SK-N-SH (cell line): ENCODE data around the gene STRN3. TPM values are rescaled to one million over a fixed set of nuclear protein-coding genes. Genes with fewer than 3 reads are reported as not detected.

Experiments used
- CTCF ChIA-PET: fragments of 300-600, 350-600 bp; formaldehyde crosslinking; extraction: SDS; loops from one replicate; lab custom pipeline; 2021; lab: Yijun Ruan, JAX
- POLR2A ChIA-PET: fragments of 350-600 bp; sonication (Branson Sonifier 250); formaldehyde crosslinking; extraction: SDS; loops from one replicate; lab custom pipeline; 2020; ENCODE audit warnings: antibody characterized with exemption, inconsistent platforms; lab: Yijun Ruan, JAX
- DNase-seq: peaks from one replicate; pipeline ENCODE4 v3.0.0; 2012
- H2AFZ ChIP-seq: fragments of 200-600 bp; sonication (generic); 2 replicates; pipeline ENCODE4 v1.8.1; 2016; ENCODE audit warnings: antibody characterized with exemption, mild to moderate bottlenecking, low read depth
- H3F3A ChIP-seq: fragments of 200-600 bp; sonication (generic); replicated peaks from 2 replicates; pipeline ENCODE3; 2016; ENCODE audit warnings: antibody characterized with exemption, mild to moderate bottlenecking; ENCODE audit not compliant: insufficient read depth
- H3K27ac ChIP-seq, 2 experiments: fragments of 200-500 bp in 1 of 2; fragments of 200-600 bp in 1 of 2; sonication (Bioruptor generic) in 1 of 2; sonication (generic), shearing (Covaris generic) in 1 of 2; 2 replicates each; pipeline versions ENCODE4 v1.5.1 to v1.6.1; 2014 to 2016; ENCODE audit warnings: low read depth in 2 of 2, inconsistent platforms in 1 of 2, low read length in 1 of 2, mild to moderate bottlenecking in 1 of 2, mixed read lengths in 1 of 2
- H3K27me3 ChIP-seq: fragments of 200-600 bp; sonication (generic), shearing (Covaris generic); 2 replicates; pipeline ENCODE4 v1.6.1; 2016; ENCODE audit warnings: mixed run types; ENCODE audit not compliant: insufficient read depth
- H3K36me3 ChIP-seq, 2 experiments: fragments of 200-500 bp in 1 of 2; fragments of 200-600 bp in 1 of 2; sonication (Bioruptor generic) in 1 of 2; sonication (generic) in 1 of 2; replicated peaks in 1 of 2; 2 replicates each; pipeline versions ENCODE3 to v1.5.1; 2014 to 2016; ENCODE audit warnings: low read length in 1 of 2, mild to moderate bottlenecking in 1 of 2; ENCODE audit not compliant: insufficient read depth in 2 of 2, control insufficient read depth in 1 of 2
- H3K4me1 ChIP-seq, 2 experiments: fragments of 200-500 bp in 1 of 2; fragments of 200-600 bp in 1 of 2; sonication (Bioruptor generic) in 1 of 2; sonication (generic), shearing (Covaris generic) in 1 of 2; 2 replicates each; pipeline versions ENCODE4 v1.5.1 to v1.6.1; 2014 to 2016; ENCODE audit warnings: low read depth in 1 of 2, low read length in 1 of 2, mixed run types in 1 of 2; ENCODE audit not compliant: insufficient read depth in 2 of 2, control insufficient read depth in 1 of 2
- H3K4me2 ChIP-seq: fragments of 200-600 bp; sonication (generic), shearing (Covaris generic); 2 replicates; pipeline ENCODE4 v1.6.1; 2017; ENCODE audit warnings: mixed run types
- H3K4me3 ChIP-seq, 2 experiments: fragments of 200-500 bp in 1 of 2; fragments of 200-600 bp in 1 of 2; sonication (Bioruptor generic) in 1 of 2; sonication (generic), shearing (Covaris generic) in 1 of 2; 2 replicates each; pipeline versions ENCODE4 v1.5.1 to v1.8.1; 2014 to 2016; ENCODE audit warnings: low read depth in 2 of 2, inconsistent platforms in 1 of 2, low read length in 1 of 2, mild to moderate bottlenecking in 1 of 2, mixed read lengths in 1 of 2, moderate library complexity in 1 of 2
- H3K79me2 ChIP-seq: fragments of 200-600 bp; sonication (generic); 2 replicates; pipeline ENCODE4 v1.8.1; 2017; ENCODE audit warnings: mild to moderate bottlenecking; ENCODE audit not compliant: insufficient read depth
- H3K9ac ChIP-seq: fragments of 200-600 bp; sonication (generic); 2 replicates; pipeline ENCODE4 v1.6.1; 2017; ENCODE audit warnings: mixed run types
- H3K9me2 ChIP-seq: fragments of 200-600 bp; sonication (generic); 2 replicates; pipeline ENCODE4 v1.6.1; 2017; ENCODE audit warnings: mixed run types
- H3K9me3 ChIP-seq: fragments of 200-600 bp; sonication (generic); 2 replicates; pipeline ENCODE4 v1.6.1; 2017; ENCODE audit warnings: mixed run types, mild to moderate bottlenecking, moderate library complexity
- H4K20me1 ChIP-seq: fragments of 200-600 bp; sonication (generic); 2 replicates; pipeline ENCODE4 v1.6.1; 2017; ENCODE audit warnings: mild to moderate bottlenecking, mixed run types; ENCODE audit not compliant: insufficient read depth
- CHD2 ChIP-seq: fragments of 150-350 bp; IDR thresholded peaks from 2 replicates; pipeline ENCODE4 v1.6.1; 2018; ENCODE audit warnings: low read length; ENCODE audit not compliant: partially characterized antibody
- CTCF ChIP-seq: fragments of 200-600 bp; sonication (generic); IDR thresholded peaks from 2 replicates; pipeline ENCODE4 v1.6.1; 2017; ENCODE audit warnings: antibody characterized with exemption, mild to moderate bottlenecking, moderate library complexity
- FOSL2 ChIP-seq: IDR thresholded peaks from 2 replicates; pipeline ENCODE4 v1.4.0; 2012; ENCODE audit warnings: low read depth, mild to moderate bottlenecking, moderate library complexity, borderline replicate concordance
- FOXM1 ChIP-seq: IDR thresholded peaks from 2 replicates; pipeline ENCODE4 v1.4.0; 2012; ENCODE audit warnings: low read depth, mild to moderate bottlenecking
- GABPA ChIP-seq: IDR thresholded peaks from 2 replicates; pipeline ENCODE4 v1.4.0; 2012; ENCODE audit warnings: low read depth, mild to moderate bottlenecking
- MAX ChIP-seq: IDR thresholded peaks from 2 replicates; pipeline ENCODE4 v1.4.0; 2012; ENCODE audit warnings: low read depth
- MEF2A ChIP-seq: IDR thresholded peaks from 2 replicates; pipeline ENCODE4 v1.4.0; 2012; ENCODE audit warnings: low read depth, borderline replicate concordance
- MXI1 ChIP-seq: IDR thresholded peaks from 2 replicates; pipeline ENCODE4 v1.6.1; 2012; ENCODE audit warnings: mild to moderate bottlenecking, low read depth, low read length, improper control_type of control experiment
- NFIC ChIP-seq: IDR thresholded peaks from 2 replicates; pipeline ENCODE4 v1.4.0; 2012; ENCODE audit warnings: borderline replicate concordance
- PBX3 ChIP-seq: IDR thresholded peaks from 2 replicates; pipeline ENCODE4; 2012
- RAD21 ChIP-seq: IDR thresholded peaks from 2 replicates; pipeline ENCODE4 v1.6.1; 2012; ENCODE audit warnings: mild to moderate bottlenecking, low read length
- REST ChIP-seq: IDR thresholded peaks from 2 replicates; pipeline ENCODE4 v1.6.1; 2012; ENCODE audit warnings: mild to moderate bottlenecking, low read depth, low read length, moderate library complexity
- RFX5 ChIP-seq: IDR thresholded peaks from 2 replicates; pipeline ENCODE4 v1.6.1; 2012; ENCODE audit warnings: mild to moderate bottlenecking, improper control_type of control experiment, low read length
- TAF1 ChIP-seq: IDR thresholded peaks from 2 replicates; pipeline ENCODE4 v1.6.1; 2012; ENCODE audit warnings: low read depth, mild to moderate bottlenecking, low read length, moderate library complexity, borderline replicate concordance
- TEAD4 ChIP-seq: IDR thresholded peaks from 2 replicates; pipeline ENCODE4 v1.4.0; 2012; ENCODE audit warnings: mild to moderate bottlenecking, borderline replicate concordance; ENCODE audit not compliant: insufficient read depth
- YY1 ChIP-seq: IDR thresholded peaks from 2 replicates; pipeline ENCODE4 v1.4.0; 2012; ENCODE audit warnings: low read depth, mild to moderate bottlenecking
- ZBTB33 ChIP-seq: IDR thresholded peaks from 2 replicates; pipeline ENCODE4 v1.4.0; 2012; ENCODE audit warnings: low read depth, borderline replicate concordance
- WGBS: methylation state at CpG from one replicate; pipeline ENCODE4 v1.1.6; 2017; ENCODE audit warnings: low lambda C conversion rate; 5-methylcytosine and 5-hydroxymethylcytosine counted together
- polyA plus RNA-seq, 3 experiments: library from polyadenylated mRNA; depleted of rRNA; stranded (reverse); fragments of >200 nt; gene quantifications; 2 replicates each; pipeline ENCODE4 v1.2.3, GENCODE V29; 2012

STRN3 gene
- polyA plus RNA-seq, 1 of the 3 experiments (the other 2 are of a cell fraction) = 7.2 TPM

- no peaks in the 10 kb centered on the region for H3K27me3 ChIP-seq
Observed at GRCh38 chr14:30921305-30921704, 104.9 kb downstream of the STRN3 start.

More at GRCh38 chr14:30921305-30921704, 104.9 kb downstream of the STRN3 start:
- Histone ChIP-seq H3K4me1 (peaks cover 4 to 13% of the 10 kb centered on the region in 2 experiments; a peak in 2 of 4 replicates), H2AFZ (no peak overlapping the region), H3K36me3 (peaks cover 20 to 48% of the 10 kb centered on the region in 2 experiments), H3K4me2 (no peak overlapping the region), H3K9me3 (no peaks in the 10 kb centered on the region), H3K9me2 (no peaks in the 10 kb centered on the region; the same call in 1 of the 2 replicates), H3F3A (peaks cover 5% of the 10 kb centered on the region), H3K27ac (no peak overlapping the region), H3K79me2 (peaks cover 23% of the 10 kb centered on the region), H4K20me1 (no peaks in the 10 kb centered on the region), H3K4me3 (no peak overlapping the region), H3K9ac (no peak overlapping the region)
- ChIA-PET CTCF (no interaction called here), POLR2A (no interaction called here)
- TF ChIP-seq CHD2 = no peak
- TF ChIP-seq YY1 = no peak
- TF ChIP-seq NFIC = no peak
- TF ChIP-seq GABPA = no peak
- TF ChIP-seq FOSL2 = no peak
- TF ChIP-seq TAF1 = no peak
- TF ChIP-seq RFX5 = no peak
- TF ChIP-seq ZBTB33 = no peak
- no peak for TF ChIP-seq MXI1
- no peak for TF ChIP-seq PBX3
- no peak for TF ChIP-seq FOXM1
- no peak for TF ChIP-seq TEAD4
- no peak for TF ChIP-seq MEF2A
- TF ChIP-seq REST = no peak
- no peak for TF ChIP-seq MAX
- no peak for TF ChIP-seq CTCF
- TF ChIP-seq RAD21 = no peak
- 90% methylated on average over 1 of the region's 1 CpG for WGBS
- no peak for DNase-seq
